Measurements from ENCODE around the gene LAMB4.

Gene LAMB4

GRCh38 chr7:108078691-108079090, 51.5 kb downstream of the LAMB4 start:
- no peak for DNase-seq

GRCh38 chr7:108078211-108078673, 51.9 kb downstream of the LAMB4 start:
- DNase-seq = no peak

DNA sequence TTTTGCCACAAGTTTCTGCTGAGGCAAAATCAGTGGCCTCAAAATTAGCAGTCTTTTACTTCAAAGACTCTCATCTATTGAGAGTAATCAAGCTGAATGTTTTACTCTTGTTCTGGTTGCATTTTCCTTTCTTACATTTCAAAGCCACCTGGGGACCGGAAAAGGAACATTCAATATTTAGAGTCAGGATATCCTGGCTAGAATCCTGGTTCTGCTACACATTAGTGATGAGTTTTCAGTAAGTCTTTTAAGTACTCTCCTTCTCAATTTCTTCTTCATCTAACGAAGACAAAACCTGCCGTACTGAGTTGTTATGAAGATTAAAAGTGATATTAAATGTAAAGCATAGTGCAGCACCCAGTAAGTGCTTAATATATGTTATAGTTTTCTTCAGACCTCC, 52.5 kb downstream of the LAMB4 start:
- DNase-seq = no peak

DNA sequence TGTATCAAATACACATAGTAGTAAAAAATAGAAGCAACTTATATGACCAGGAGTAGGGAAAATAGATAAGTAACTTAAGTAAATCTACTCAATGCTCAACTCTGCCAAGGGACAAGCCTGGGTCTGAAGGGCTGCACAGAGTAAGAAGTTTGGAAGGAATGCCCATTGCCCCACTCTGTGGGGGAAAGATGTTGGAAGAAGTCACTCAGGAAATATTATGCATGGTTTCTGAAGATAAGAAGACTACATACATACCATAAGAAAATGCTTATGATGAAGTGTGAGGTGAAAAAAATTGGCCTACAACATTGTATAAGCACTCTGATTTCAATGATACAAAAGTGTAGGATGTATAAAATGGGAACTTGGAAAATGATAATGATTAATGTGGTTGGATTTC, 54.0 kb downstream of the LAMB4 start:
- no peak for DNase-seq

- DNase-seq = no peak
These were observed 56.7 kb downstream of the LAMB4 start for GRCh38 chr7:108073305-108074070.

DNA sequence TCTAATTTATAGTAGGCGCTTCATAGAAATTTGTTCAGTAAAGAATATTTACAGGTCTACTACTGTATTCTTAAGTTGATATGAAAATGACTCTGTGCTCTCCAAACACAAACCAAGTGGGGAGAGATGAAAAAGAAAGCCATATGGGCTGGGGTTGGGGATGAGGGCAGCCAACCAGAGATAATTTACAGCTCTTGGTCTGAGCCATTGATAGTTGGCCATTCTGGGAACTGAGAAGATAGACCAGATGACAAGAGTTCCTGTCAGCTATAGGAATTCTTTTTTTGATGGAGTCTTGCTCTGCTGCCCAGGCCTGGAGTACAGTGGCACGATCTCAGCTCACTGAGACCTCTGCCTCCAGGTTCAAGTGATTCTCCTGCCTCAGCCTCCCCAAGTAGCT, 57.4 kb downstream of the LAMB4 start:
- DNase-seq = no peak

DNA sequence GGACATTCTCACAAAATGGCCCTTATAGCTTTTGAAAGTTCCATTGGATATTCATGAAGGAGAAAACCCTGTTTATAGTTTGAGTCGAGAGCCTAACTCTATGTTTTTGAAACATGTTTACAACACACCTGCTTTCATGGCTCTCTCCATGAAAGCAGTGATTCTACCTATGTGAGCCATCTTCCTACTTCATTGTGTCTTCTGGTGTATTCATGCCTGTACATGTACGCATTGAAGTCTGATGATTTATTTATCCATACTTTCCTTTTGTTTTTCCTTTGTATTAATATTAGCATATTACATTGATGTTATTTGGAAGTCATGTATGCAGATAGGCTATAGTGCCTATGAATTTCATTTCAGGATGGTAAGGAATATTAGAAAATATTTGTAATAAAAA, 58.0 kb downstream of the LAMB4 start:
- DNase-seq = no peak

DNA sequence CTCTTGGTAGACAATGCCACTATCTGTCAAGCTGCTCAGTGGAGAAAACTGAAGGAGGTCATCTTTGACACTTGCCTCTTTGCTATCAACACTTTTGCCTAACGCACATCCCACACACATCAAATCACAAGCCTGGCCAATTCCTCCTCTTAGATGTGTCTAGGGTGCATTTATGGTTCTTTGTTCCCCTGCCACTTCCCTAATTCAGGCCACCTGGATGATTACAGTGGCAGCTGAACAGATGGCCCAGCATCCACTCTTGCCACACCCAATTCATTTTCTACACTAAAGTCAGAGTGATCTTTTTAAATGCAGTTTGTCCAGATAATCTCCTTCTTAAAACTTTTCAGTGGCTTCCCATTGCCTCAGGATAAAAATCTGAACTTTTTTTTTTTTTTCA, 58.6 kb downstream of the LAMB4 start:
- DNase-seq = no peak

DNA sequence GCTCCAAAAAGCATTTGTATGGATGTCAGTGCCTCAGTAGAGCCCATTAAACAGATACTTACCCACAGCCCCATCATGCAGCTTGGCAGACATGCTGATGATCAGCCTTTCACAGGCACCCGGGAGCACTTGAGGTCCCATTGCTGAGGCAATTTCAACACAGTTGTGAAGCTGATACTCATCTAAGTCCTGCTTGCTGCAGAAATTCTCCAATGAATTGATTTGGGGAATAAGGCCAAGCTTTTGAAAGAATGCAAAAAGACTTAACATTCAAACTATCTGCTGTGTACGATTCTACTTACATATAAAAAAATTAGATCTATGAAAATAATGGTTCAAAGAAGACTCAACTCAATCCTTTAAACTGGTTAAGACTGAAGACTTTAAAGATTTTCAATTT, 60.5 kb downstream of the LAMB4 start:
- DNase-seq = no peak

DNA sequence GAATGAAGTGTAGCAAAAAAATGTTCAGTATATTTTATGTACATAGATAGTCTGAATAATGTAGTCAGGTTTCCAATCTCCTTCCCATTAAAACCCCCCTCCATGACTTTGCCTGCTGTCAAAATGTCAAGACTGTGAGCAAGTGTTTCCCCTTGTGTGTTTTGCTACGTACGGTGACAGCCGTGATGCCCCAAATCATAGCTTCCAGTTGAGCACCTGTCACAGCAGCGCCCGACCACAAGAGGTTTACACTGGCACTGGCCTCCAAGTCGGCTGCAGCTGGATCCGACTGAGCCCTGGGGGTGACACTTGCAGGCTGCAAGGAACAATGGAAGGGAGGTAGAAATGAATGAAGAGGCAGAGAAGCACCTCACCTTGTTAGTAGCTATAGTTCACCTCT, 62.3 kb downstream of the LAMB4 start:
- no peak for DNase-seq

DNA sequence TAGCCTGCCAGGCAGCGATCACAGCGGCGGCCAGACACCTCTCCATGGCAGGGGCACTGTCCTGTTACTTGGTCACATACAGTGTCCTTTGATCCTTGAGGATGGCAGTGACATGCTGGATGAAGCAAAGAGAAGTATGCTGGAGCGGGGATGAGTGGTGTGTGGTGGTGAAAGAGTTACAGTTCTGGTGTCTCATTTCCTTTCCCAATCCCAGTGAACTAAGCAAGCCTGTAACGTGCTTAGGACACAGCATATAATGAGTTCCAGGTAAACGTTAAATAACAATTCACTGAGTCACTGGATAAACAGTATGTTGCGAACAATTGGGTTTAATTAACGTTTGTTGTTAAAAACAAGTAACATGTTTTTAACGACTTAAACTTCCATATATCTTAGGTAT, 63.7 kb downstream of the LAMB4 start:
- no peak for DNase-seq

- DNase-seq = no peak
These were observed 66.6 kb downstream of the LAMB4 start for GRCh38 chr7:108063520-108063933.

DNA sequence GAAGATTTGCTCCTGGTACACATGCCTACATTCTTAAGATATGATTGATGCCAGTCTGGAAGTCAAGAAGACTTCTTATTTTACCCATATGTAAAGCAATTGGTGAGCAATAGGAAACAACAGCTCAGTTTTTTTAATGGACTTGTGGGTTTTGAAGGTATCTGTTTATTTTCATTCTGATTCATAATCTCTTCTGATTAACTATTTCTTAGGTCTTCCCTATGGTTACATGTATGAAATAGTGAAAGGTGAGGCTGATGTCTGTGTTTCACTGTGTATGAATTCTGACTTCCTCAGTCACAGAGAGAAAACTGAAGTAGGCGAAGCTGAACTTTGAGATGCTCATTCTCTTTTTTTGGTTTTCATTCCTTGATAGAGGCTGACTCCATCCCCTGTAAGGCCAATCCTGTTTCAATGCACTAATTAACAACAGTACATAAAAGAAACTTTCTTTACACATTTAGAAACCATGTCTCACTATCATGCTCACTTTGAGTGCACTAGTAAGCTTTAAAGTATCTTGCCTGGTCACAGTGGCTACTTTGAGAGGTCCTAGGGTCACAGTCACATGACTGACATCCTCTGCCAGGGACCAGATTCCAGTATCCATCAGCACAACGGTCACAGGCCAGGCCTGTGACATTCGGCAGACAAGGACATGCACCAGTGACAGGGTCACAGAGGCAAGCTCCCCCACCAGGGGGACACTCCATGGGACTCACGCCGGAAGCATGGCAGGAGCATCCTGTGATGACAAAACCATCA, 67.7 kb downstream of the LAMB4 start:
- DNase-seq = no peak

- no peak for DNase-seq
These were observed 70.6 kb downstream of the LAMB4 start for GRCh38 chr7:108059526-108059925.

GRCh38 chr7:108057951-108058481, 72.1 kb downstream of the LAMB4 start:
- DNase-seq = no peak

GRCh38 chr7:108055611-108056021, 74.5 kb downstream of the LAMB4 start:
- DNase-seq = no peak

GRCh38 chr7:108054537-108054936, 75.6 kb downstream of the LAMB4 start:
- no peak for DNase-seq

DNA sequence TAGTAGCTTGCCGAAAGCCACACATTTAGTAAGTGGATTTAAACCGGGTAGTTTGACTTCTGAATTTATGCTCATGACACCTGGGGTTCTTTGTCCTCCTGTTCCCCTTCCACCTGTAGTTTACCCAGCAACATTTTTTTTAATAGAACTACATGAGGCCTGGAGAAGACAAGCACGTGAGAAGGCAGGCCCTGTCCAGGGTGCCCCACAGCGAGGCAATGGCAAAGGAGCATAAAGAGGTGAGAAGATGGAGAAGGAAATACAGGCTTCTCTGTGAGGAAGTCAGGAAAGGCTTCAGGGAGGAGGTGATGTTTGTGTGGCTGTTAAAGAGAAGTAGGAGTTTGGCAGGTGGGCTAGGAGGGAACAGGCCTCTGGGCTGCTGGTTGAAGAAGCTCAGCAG, 76.9 kb downstream of the LAMB4 start:
- DNase-seq = no peak

GRCh38 chr7:108051454-108051853, 78.7 kb downstream of the LAMB4 start:
- DNase-seq = no peak

DNA sequence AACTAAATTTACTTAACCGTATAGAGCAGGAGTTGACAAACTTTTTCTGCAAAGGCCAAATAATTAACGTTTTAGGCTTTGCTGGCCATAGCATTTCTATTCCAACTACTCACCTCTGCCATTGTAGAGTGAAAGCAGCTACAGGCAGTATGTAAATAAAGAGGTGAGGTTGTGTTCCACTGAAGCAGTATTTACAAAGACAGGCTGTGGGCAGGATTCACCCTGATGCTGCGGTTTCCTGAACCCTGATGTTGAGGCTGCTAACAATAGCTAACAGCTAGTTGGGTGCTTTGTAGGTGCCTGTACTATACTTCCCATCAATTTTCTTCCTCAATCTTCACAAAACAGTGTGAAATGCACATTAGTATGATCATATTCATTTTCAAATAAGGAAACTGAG, 80.2 kb downstream of the LAMB4 start:
- DNase-seq = no peak

GRCh38 chr7:108048422-108048821, 81.7 kb downstream of the LAMB4 start:
- no peak for DNase-seq

DNA sequence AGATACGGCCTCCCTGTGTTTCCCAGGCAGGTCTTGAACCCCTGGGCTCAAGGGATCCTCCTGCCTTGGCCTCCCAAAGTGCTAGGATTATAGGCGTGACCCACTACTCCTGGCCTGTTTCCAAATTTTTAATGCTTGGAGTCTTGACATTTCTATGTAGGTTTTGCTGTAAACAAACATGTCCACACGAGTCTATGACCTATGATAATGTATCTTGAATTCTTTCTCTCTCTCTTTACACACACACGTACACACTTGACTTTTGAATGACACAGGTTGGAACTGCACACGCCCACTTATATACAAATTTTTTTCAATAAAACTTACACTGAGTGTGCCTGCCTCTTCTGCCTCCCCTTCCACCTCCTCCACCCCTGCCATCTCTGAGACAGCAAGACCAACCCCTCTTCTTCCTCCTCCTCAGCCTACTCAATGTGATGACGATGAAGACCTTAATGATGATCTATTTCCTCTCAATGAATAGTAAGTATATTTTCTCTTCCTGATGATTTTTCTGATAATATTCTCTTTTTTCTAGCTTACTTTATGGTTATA, 83.1 kb downstream of the LAMB4 start:
- DNase-seq = no peak

DNA sequence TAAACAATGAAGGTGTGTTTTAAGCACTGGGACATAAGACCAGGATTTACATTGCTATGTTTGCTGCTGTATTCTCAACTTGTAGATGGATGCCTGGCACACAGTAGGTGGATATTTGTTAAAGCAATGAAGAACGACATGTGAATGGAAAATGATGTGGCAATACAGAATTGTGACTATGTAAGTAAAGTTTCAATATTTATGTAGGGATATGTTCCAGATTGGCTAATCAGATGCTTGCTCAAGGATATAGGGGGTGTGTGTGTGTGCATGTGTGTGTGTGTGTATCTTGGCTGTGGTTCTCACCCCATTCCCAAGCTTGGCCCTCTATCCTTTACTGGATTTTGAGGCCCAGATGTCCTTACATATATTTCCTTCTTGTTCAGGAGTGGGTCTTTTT, 84.5 kb downstream of the LAMB4 start:
- no peak for DNase-seq

GRCh38 chr7:108045154-108045553, 85.0 kb downstream of the LAMB4 start:
- DNase-seq = no peak

Measured in T-helper 1 cell (primary cell).